ENCODE data around the gene SPECC1.

- TF ChIP-seq CTCF (conservative IDR thresholded peaks at IDR 0.05 in 1 of 2, IDR thresholded peaks at IDR 0.05 in 1 of 2; ENCODE audit: low read depth in 1 of 2, low read length in 2 of 2), result no peak
- no peak for TF ChIP-seq EZH2 (IDR thresholded peaks at IDR 0.05; ENCODE audit: low read length, missing control alignments)
Measured at GRCh38 chr17:20213449-20213848, 204.3 kb downstream of the SPECC1 start.

Data from fibroblast of lung (primary cell).